Activated CD8-positive, alpha-beta memory T cell treated with anti-CD3 and anti-CD28 coated beads, Interleukin-2, amount 50 U/mL, for 24 hours (primary cell): ENCODE measurements around the gene FIGN.

Experiments
- DNase-seq: peaks from one replicate; pipeline ENCODE4 v3.0.0-alpha.2; 2020; ENCODE audit errors: extremely low read depth

Gene FIGN

DNA sequence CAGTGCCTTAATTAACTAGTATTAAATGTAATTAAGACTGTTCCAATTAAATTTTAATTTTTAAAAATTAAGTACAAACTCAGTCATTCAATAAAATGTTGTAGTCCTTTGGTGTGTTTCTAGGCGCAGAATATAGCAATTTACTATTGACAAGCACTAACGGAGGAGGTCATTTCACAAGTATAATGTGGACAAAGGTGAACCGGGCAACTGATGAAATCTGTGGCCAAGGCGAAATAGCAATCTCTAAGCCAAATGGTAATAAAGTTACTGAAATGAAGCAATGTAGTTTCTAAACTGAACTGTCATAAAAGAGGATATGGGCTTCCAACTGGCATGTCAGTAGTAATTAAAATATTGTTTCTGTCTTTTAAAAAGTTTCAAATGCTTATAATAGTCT lies 27.5 kb downstream of the FIGN start:
- DNase-seq, result no peak

DNA sequence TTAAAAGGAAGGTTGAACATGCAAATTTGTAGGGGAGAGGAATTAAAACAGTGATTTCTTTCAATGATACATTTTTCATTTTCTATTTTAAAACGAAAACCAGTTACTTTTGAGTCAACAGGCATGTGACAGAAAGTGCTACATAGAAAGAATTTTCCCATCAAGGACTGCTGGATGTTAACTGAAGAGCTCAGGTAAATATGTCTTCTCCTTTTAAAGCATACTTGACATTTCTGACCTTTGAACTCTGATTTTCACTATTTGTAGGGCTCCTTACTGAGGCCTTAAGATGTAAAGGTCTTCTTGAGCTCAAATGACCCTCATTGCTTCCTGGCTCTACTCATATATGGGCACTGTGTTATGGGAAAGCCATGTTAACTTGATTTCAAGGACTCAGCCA lies 32.4 kb downstream of the FIGN start:
- DNase-seq, result no peak

DNA sequence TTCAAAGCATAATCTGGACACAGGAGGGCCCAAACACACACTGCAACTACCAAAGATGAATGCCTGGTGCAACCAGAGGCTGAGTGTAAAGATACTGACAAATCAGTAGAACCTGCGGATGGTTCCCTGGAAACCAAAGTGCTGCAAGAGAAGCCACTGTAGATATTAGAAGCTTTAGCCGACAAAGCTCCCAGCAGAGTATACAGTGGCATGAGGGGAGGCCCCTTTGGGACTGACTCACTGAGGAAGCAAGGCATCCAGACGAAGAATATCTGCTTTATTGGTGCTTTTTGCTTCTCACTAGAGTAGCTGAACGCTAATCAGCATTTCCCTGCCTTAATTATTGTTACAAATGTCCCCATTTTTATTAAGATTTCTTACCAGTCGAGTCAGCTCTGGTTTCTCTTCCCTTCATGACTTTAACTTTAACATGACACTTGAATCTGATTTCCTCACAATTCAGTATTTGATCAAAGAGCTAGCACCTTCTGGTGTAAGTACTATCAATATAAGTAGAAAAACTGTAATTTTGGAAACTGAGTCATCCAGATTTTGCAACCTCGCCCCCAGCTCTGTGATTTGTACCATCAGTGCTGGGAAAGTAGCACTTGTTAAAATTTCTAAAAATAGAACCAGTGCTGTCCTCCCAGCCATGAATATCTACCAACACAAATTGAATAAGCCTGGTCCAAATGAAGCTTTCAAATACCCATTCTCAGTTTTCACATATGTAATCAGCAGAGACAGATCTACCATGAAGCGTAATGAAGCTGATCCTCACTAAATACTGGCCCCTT lies 34.2 kb downstream of the FIGN start:
- DNase-seq, result no peak

DNA sequence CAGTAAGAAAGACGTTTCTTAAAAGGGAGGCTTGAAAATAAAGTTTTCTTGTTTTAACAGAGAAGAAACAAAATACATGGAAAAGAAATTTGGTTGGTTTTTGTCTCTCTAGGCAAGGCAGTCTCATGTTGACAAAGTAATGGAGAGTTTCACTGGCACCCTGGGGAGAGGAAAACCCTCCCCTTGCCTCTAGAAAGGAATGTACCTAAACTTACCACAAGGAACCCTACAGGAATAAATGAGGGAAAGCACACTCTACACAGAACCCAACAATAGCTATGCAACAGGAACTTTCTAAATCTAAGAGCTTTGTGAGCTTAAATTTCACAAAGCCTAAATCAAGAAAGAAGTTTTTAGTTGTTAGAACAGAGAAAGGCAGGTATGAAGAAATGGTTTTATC lies 37.0 kb downstream of the FIGN start:
- DNase-seq, result no peak

DNA sequence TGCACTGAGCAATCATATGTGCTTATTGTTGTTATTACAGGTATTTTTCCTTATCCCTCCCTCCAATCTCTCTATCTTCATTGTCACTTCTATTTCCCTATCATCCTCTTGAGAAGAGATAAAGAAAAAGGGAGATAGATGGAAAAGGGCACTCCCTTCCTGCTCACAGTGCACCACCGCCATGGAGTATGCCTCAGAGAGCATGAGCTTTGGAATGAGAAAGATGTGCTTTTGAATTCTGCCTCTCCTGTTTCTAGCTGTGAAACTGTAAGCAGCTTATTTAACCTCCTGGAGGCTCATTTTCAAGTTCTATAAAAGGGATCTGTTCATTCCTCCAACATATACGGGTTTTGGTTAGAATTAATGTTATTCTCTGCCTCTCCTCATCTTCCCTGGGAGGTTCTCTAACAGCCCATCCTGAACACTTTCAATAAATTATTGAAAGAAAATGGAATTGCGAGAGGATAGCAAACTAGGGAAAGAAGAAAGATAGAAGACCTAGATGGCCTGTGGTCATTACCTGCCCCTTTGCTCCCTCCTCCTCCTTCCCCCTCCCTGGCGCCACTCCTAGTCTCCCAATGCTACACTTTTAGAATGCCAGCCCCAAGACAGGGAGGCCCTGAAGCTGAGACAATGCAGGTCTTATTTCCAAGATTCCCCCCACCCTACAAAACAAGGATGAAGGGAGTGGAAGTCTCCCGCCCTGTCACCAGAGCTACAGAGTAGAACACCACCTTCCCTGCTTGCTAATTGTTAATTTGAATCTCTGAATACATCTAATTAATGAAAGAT lies 37.8 kb downstream of the FIGN start:
- DNase-seq, result no peak

DNA sequence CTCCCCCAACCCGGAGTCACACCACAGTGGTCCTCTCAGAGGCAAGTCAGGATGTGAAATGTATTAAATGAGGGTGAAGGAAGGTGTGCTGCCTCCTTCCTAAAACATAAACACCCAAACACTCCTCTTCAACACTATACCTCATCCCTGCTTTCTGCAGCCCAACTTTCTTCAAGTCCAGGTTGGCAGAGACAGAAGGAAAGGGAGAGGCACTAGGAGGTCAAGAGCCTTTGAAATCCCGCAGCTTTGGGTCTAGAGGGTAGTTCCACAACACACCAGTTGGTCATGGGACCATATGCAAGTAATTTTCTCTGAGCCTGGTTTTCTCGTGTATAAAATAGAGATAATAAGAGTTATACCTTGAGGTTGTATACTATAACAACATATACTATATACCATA lies 38.4 kb downstream of the FIGN start:
- DNase-seq, result no peak

DNA sequence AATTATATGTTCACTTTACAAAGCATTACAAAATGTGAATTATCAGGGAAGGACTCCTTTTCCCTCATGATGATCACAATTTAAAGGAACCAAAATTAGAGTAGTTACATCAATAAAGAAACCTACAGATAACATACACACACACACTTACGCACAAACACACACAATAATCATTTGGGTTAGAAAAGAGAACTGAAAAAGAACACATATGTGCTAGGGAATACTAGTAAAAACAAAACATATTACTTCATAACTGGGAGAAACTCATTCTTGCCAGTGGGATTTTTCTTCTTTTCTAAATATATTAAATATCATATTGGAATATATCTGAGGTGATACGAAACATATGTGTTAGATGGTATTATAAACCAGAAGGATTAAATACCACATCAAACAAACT lies 42.3 kb downstream of the FIGN start:
- no peak for DNase-seq

DNA sequence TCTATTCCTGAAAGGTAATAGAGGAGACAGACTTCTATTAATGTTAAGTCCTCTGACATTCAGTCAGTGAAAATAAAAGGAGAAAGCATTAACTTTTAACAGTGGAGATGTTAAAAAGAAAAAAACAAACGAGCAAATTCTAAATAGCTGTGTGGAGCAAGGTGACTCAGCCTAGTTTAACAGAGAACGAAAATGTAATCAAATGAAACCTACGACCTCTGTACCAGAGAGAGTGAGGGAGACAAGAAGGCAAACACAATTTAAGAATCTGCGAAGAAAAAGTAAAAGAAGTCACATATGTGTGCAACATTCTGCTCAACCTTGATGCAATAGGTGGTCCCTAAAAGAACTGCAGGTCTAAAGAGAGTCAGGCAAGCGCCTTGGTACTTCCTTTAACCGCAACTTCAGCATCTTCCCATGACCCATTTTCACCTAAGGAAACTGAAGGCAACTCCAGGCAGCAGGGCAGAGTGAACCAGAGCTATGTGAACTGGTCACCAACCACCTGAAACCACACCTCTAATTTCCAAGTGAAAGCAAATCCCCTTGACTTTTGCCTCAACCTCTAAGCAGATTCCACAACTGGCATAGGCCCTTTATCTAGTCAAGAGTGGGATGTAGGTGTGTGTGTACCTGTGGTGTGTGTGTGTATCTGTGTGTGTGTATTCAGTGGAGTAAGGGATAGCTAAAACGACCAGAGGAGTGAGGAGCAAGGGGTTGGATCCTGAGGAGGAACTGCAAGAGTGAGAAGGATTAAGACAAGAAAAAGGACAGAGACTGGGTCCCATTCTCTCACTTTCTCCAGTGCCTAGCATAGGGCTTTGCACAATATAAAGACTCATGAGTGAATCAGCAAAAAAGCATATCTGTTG lies 43.0 kb downstream of the FIGN start:
- no peak for DNase-seq

DNA sequence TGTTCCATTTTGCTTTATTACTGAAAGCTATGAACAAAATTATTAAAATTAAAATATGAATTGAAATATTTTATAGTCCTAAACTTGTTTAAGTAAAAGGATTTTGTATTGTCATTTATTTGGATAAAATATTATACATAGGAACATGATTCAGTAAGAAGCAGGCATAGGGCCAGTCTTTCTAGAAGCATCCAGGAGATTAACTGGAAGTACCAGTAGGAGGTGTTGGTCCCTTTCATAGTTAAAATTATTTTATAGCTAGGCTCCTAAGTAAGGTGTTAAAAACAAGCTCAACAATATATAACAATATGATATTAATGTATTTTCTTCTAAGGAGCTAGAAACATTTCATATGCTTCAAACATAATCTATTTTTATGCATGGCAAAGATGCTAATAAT lies 43.7 kb downstream of the FIGN start:
- no peak for DNase-seq

DNA sequence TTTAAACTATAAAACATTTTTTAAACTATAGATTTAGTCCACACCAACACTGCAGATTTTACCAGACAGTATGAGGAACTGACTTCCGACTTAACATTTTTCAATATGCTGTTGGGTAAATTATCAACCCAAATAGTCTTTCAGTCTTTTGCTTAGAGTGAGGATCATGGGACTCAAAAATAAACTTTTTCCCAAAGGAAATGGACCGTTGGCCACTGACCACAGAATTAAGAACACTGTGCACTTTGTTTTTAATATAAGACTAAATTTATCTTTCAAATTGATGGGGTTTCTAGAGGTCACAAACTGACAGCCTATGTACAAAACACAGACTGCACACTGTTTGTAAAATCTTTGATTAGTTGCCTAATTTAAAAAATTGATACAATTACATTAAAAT lies 44.9 kb downstream of the FIGN start:
- DNase-seq, result no peak

DNA sequence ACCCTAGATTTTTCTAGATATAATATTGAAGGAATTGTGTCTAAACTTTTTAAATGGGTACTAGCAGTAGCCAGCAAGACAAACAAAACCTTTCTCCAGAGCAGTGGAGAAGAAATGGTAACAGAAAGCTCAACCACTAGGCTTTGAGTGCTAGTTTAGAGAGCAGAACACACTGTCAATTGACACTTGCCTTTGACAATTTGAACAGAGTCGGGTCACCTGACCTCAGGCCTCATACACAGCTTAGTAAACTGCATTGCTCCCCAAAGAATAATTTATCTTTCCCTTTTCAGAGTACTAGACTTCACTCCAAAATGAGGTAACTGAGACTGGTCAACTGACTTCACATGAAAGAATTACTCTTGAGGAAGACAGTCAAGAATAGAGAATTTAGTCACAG lies 48.6 kb downstream of the FIGN start:
- DNase-seq, result no peak

DNA sequence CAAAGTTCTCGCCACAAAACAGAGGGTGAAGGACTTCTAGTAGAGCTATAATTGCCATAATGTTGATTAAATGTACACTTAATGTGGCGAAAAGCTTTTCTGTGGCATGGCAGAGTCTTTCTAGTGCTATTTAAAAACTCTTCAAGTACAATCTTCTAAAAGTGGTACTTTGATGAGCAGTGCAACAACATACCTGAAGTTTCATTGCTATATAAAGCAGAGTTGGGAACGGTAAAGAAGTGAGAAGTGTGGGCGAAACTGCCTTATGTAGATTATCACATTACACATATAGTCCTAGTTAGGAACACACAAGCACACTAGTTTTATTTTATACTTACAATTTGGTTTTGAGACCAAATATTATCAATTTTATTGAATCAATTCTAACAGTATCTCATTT lies 49.5 kb downstream of the FIGN start:
- no peak for DNase-seq

DNA sequence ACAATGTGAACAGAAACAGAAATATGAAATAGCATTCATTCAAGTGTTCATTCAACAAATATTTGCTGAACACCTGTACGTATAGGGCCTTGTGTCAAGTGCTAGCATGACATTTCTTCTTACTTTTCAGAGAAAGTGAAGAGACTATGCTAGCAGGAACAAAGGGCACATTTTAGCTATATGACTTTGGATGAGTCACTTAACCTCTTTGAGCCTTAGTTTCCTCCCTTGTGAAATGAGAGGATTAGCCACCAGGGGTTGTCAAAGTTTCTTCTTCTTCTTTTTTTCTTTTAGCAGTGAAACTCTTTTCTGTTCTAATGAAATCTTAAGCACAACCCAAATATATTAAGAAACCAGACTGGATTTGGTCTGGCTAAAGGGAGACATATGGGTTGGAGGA lies 53.1 kb downstream of the FIGN start:
- DNase-seq, result no peak

DNA sequence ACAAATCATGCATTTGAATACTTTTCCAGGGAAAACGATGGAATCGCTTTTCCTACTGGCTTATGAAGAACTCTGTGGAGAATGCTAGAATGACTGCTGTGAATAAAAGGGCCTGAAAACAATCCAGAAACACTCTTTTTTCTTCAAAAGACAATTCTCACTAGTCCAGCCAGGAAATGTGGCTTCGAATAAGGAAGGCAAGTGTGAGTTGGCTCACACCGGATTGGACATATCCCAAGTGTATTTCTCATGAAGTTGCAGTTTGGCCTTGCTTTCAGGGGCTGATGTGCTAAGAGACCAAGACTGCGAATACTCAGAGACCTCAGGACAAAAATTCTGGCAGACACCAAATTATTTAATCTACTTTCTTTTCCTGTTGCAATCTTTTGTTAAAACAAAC lies 54.1 kb downstream of the FIGN start:
- no peak for DNase-seq

DNA sequence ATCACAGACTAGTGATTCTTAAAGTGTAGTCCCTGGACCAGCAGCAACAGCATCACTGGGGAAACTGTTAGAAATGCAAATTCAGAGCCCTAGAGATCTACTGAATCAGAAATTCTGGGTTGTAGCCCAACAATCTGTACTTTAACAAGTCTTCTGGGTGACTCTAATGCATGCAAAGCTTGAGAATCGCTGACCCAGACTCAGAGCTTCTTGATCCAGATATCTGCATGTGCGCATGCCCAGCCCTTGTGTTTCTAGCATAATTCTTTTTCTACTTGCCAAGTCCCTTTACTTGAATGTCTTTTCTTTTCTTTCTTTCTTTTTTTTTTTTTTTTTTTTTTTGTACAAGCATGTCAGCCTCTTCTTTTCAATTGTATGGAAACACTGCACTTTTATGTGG lies 60.4 kb downstream of the FIGN start:
- no peak for DNase-seq

DNA sequence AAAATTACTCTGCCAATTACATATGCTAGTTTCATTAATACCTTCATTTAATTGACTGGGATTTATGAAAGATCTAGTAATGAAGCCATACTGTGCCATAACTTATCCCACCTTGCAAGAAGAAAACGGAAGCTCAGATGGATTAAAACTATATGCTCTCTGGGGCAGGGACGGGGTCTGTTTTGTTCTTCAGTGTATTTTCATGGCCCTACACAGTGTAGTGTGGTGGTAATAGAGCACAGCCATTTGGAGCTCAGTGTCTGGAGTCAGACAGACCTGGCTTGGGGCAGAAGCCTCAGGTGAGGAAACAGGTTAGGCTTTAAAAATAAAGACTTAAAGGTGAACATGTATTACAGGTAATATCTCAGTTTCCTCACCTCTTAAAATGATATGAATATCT lies 62.3 kb downstream of the FIGN start:
- DNase-seq, result no peak

DNA sequence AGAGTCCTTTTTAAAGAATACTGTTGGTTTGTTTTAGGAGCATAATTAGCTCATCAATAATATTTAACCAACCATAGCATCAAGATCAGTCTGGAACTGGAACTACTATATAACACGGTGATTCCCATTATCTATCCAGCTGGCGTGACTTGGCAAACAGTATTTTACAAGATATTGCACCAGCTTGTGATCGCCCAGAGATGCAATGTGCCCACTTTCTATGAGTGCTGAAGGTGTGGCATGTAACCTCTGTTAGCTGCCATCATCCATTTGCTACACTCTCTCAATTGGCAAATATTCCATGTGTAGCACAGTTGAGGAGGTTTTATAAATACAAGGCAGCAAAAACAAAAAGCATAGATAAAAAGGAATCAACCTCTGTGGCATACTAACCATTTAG lies 64.9 kb downstream of the FIGN start:
- no peak for DNase-seq

DNA sequence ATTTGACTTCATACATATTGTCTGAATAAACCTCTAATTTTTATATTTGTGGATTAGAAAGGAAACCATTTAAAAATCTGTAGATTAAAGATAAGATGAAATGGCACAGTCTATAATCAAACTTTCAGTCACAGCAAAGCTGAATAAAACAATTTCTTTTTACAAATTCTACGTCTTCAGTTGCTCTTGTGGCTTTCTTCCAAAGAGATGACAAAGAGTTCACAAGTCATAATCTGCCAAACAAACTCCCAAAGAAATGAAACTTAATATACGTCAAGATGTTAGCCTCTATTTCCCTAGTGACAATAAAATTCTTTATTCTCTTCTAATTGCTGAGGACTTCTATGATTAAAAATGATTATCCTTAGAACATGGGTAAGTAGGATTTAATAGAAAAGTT lies 66.3 kb downstream of the FIGN start:
- no peak for DNase-seq

DNA sequence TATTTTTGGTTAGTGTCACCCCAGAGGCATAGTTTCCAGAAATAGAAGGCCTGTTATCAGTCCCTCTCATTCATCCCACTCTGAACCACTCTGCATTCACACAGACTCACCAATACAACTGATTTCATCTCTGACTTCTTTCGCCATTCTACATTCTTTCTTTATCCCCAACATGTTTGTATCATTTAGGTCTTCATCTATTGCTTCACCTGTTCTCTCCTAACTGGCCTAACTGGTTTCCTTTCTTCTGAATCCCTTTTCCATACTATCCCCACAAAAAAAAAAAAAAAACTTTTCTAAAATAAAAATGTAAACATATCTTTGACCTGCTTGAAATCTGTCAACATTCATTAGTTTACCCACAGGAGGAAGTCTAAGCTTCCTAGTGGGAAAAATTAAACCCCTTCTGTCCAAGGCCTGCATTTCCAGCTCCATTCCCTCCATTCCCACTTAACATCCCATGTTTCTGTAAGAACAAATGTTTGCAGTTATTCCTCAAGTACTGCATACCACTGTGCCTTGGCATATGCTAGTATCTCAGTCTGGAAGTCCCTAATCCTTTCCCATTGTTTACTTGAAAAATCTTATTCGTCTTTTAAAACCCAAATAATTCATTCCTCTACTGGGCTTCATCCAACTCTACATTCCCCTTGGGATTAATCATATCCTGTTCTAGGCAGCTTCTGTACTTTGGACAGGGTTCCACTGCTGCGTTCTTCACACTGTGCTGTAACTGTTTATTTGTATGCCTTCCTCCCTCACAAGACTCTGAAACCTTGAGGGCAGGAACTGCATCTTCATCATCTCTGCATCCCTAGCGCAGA lies 68.5 kb downstream of the FIGN start:
- DNase-seq, result no peak

DNA sequence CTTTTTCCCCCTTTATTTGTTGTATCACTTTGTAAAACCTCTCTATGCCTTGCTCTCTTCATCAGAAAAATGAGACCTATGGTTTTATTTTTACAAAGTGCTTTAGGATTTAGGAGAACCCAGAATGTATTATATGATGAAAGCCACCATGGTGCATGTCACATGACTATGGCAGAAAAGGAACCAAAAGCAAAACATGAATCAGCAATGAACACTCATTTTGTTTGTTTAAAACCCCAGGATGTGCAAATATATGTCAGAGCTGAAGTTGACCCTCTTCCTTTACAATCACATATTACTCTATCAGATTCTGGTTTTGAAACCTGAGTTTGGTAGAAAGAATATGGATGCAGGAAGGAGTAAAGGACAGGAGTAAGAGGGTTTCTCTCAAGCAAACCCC lies 70.0 kb downstream of the FIGN start:
- no peak for DNase-seq

DNA sequence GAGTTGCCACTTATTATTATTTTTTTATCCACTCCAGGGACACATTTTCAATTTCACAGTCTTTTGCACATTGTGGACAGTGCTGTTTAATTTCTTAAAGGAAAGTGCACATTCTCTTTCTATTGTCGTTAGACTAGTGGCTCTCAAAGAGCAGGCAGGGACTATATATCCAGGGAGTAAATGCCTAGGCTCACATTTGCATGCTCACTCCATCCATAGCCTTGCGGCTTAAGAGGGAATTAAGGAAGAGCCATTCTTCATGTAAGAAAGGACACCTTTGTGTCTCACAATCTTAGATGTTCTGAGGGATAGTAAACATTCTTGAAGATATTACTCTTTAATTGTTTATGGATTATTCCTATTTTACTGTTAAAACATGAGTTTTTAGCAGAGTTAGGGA lies 70.8 kb downstream of the FIGN start:
- no peak for DNase-seq

DNA sequence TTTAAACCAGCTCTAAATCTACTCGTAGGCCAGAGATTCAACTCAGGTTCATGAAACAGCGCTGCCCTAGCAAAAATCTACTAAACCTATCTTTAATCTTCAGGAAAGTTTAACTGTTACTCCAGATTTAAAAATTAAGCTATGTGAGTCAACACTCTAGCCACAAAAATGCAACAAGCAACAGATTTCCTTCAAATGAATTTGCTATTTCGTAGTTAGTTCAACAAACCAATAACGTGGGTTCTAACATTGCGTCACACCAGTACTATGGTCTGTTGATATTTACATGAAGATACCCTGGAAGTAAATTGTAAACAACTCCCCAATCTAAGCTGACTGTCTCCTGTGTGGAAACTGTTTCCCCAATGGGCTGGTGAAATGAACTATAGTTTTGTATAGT lies 71.2 kb downstream of the FIGN start:
- DNase-seq, result no peak
